Measurements from ENCODE around the gene MED12L.

DNA sequence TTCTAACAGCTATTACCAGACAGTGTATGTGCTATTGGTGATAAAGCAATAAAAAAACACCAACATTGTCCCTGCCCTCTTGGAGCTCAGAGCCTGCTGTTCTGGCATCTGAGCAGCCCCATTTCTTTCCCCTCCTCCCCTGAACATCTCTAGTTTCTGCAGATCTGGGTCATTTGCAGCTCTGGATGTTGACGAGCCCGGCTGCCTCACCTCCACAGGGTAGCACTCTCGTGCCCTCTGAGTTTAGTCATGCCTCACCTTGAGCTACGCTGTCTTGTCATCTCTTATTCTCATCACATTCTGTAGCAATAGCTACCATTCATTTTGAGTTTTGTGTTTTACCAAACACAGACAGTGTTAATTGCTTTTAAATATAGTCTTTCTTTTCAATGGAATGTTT lies 147.5 kb downstream of the MED12L start:
- TF ChIP-seq POLR2AphosphoS5 (IDR thresholded peaks at IDR 0.05) (no peak), POLR2A (IDR thresholded peaks at IDR 0.05) (no peak)
- TF ChIP-seq, protein P1, sequence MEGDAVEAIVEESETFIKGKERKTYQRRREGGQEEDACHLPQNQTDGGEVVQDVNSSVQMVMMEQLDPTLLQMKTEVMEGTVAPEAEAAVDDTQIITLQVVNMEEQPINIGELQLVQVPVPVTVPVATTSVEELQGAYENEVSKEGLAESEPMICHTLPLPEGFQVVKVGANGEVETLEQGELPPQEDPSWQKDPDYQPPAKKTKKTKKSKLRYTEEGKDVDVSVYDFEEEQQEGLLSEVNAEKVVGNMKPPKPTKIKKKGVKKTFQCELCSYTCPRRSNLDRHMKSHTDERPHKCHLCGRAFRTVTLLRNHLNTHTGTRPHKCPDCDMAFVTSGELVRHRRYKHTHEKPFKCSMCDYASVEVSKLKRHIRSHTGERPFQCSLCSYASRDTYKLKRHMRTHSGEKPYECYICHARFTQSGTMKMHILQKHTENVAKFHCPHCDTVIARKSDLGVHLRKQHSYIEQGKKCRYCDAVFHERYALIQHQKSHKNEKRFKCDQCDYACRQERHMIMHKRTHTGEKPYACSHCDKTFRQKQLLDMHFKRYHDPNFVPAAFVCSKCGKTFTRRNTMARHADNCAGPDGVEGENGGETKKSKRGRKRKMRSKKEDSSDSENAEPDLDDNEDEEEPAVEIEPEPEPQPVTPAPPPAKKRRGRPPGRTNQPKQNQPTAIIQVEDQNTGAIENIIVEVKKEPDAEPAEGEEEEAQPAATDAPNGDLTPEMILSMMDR (IDR thresholded peaks at IDR 0.05), result no peak

Measured in upper lobe of left lung (tissue), 4 donors.